GM23248 (cell line): Measurements from ENCODE around the gene ARG1.

ENCODE experiments used
- EZH2 ChIP-seq: fragments of 200-600 bp; sonication (generic); IDR thresholded peaks from 2 replicates; pipeline ENCODE4 v1.6.1; 2018; ENCODE audit warnings: antibody characterized with exemption, mild to moderate bottlenecking; ENCODE audit not compliant: insufficient read depth, poor library complexity, severe bottlenecking
- EZH2phosphoT487 ChIP-seq: fragments of 200-600 bp; sonication (generic); IDR thresholded peaks from 2 replicates; pipeline ENCODE4 v1.6.1; 2018; ENCODE audit warnings: antibody characterized with exemption, moderate library complexity, mild to moderate bottlenecking, low read depth; ENCODE audit not compliant: insufficient read depth

DNA sequence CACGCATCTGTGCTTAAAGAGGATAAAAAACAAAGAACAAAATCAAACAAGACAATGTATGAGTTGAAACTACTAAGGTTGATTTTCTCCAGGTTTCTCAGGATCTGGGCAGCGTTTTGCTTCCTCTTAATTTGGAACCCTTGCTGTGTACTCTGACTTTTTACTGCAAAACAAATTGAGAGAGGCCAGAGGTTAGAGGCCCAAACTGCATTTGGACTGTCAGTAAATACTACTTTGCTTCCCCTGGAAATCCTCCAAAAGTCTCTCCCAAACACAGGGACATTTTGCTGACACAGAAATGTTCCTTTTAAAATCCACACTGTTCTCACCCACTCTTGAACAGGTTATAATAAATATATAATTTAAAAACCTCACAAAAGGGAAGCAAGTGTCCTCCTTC lies 1.1 kb downstream of the ARG1 start:
- no peak for TF ChIP-seq EZH2
- no peak for TF ChIP-seq EZH2phosphoT487
